Activated T-helper 17 cell treated with anti-CD3 and anti-CD28 coated beads, Interleukin-2, amount 50 U/mL, for 72 hours (primary cell): ENCODE results near the gene CXorf66. TPM values are rescaled to one million over a fixed set of nuclear protein-coding genes. Genes with fewer than 3 reads are reported as not detected.
A peak's percentile ranks its signal among the peaks of the same experiment; 100 is the strongest.
"Not testable (repeated sequence)": the region's sequence is repeated elsewhere in the genome, so short reads cannot be mapped to it uniquely, and the experiment has no call there.

ENCODE experiments used
- ATAC-seq: fragments of 150-1000 bp; cut with Tn5 transposase; replicated peaks from 2 replicates; pipeline ENCODE4 v1.10.0; 2021; ENCODE audit warnings: mild to moderate bottlenecking, moderate library complexity
- H3K27ac Mint-ChIP-seq: one replicate; pipeline ENCODE4 v1.8.0; 2022; ENCODE audit warnings: mixed read lengths
- H3K27me3 Mint-ChIP-seq: one replicate; pipeline ENCODE4 v1.8.0; 2022; ENCODE audit warnings: mixed read lengths
- H3K36me3 Mint-ChIP-seq: one replicate; pipeline ENCODE4 v1.8.0; 2022; ENCODE audit warnings: low read depth, mild to moderate bottlenecking, mixed read lengths
- H3K4me1 Mint-ChIP-seq: one replicate; pipeline ENCODE4 v1.8.0; 2022; ENCODE audit warnings: mixed read lengths
- H3K4me3 Mint-ChIP-seq: one replicate; pipeline ENCODE4 v1.8.0; 2022; ENCODE audit warnings: mild to moderate bottlenecking, mixed read lengths
- H3K9me3 Mint-ChIP-seq: one replicate; pipeline ENCODE4 v1.8.0; 2022; ENCODE audit warnings: mixed read lengths
- total RNA-seq, 2 donors: library from RNA; stranded (reverse); gene quantifications; one replicate each; pipeline ENCODE4 v1.2.3, GENCODE V29; 2022

The CXorf66 gene
- total RNA-seq, 2 donors from 2014 or later = not detected

GRCh38 chrX:139932901-139933796 is 32.2 kb downstream of the CXorf66 start, which contains the start of gene ATP11C:
ATP11C (minus strand) TSS chrX:139933053; CDS start chrX:139932042, 1,011 bp downstream.
- no peaks in the 10 kb centered on the region for H3K9me3 Mint-ChIP-seq
- peak; percentile 88 for ATAC-seq
- no peaks in the 10 kb centered on the region for H3K27me3 Mint-ChIP-seq
- peak within 1 kb of the TSS; percentile 43 for H3K27ac Mint-ChIP-seq
- peak within 1 kb of the TSS; percentile 82 for H3K4me3 Mint-ChIP-seq
- H3K36me3 Mint-ChIP-seq = no peaks in the 10 kb centered on the region
- H3K4me1 Mint-ChIP-seq = peaks cover 7% of the 10 kb centered on the region

- H3K4me1 Mint-ChIP-seq = peaks cover 7% of the 10 kb centered on the region
- H3K27ac Mint-ChIP-seq = peak overlapping the region; percentile 43
- H3K27me3 Mint-ChIP-seq = no peaks in the 10 kb centered on the region
- no peaks in the 10 kb centered on the region for H3K36me3 Mint-ChIP-seq
- peak; percentile 41 for ATAC-seq
- H3K9me3 Mint-ChIP-seq = no peaks in the 10 kb centered on the region
- H3K4me3 Mint-ChIP-seq = peak overlapping the region; percentile 82
Measured at GRCh38 chrX:139932073-139932900, 33.0 kb downstream of the CXorf66 start.

- no peak for ATAC-seq
- Mint-ChIP-seq H3K4me1 (peaks cover 7% of the 10 kb centered on the region), H3K36me3 (no peaks in the 10 kb centered on the region), H3K4me3 (peak overlapping the region; percentile 73), H3K27me3 (no peaks in the 10 kb centered on the region), H3K27ac (no peak overlapping the region), H3K9me3 (no peaks in the 10 kb centered on the region)
Measured at GRCh38 chrX:139931646-139932072, 33.7 kb downstream of the CXorf66 start.

GRCh38 chrX:139930916-139931645 is 34.2 kb downstream of the CXorf66 start:
- ATAC-seq = no peak

GRCh38 chrX:139930401-139930800 is 34.9 kb downstream of the CXorf66 start:
- Mint-ChIP-seq H3K9me3 (no peaks in the 10 kb centered on the region), H3K36me3 (no peaks in the 10 kb centered on the region), H3K27me3 (no peaks in the 10 kb centered on the region), H3K4me3 (peak overlapping the region; percentile 73), H3K4me1 (peaks cover 13% of the 10 kb centered on the region), H3K27ac (no peak overlapping the region)
- ATAC-seq = peak; percentile 15

More at GRCh38 chrX:139930916-139931645, 34.2 kb downstream of the CXorf66 start:
- peaks cover 7% of the 10 kb centered on the region for H3K4me1 Mint-ChIP-seq
- no peak overlapping the region for H3K27ac Mint-ChIP-seq
- no peaks in the 10 kb centered on the region for H3K27me3 Mint-ChIP-seq
- H3K4me3 Mint-ChIP-seq = peak overlapping the region; percentile 73
- H3K36me3 Mint-ChIP-seq = no peaks in the 10 kb centered on the region
- no peaks in the 10 kb centered on the region for H3K9me3 Mint-ChIP-seq

- ATAC-seq = no peak
- H3K27me3 Mint-ChIP-seq = no peaks in the 10 kb centered on the region
- H3K9me3 Mint-ChIP-seq = no peaks in the 10 kb centered on the region
- H3K27ac Mint-ChIP-seq = no peak overlapping the region
- no peaks in the 10 kb centered on the region for H3K36me3 Mint-ChIP-seq
- H3K4me3 Mint-ChIP-seq = peak overlapping the region; percentile 73
- peaks cover 14% of the 10 kb centered on the region for H3K4me1 Mint-ChIP-seq
Measured at GRCh38 chrX:139929876-139930275, 35.4 kb downstream of the CXorf66 start.

- Mint-ChIP-seq H3K36me3 (peaks cover 5% of the 10 kb centered on the region), H3K4me1 (peaks cover 15% of the 10 kb centered on the region), H3K9me3 (no peaks in the 10 kb centered on the region), H3K4me3 (no peak overlapping the region), H3K27me3 (no peaks in the 10 kb centered on the region), H3K27ac (no peak overlapping the region)
- no peak for ATAC-seq
Measured at GRCh38 chrX:139924696-139925095, 40.6 kb downstream of the CXorf66 start.

- peaks cover 15% of the 10 kb centered on the region for H3K4me1 Mint-ChIP-seq
- ATAC-seq = peak; percentile 35
Measured at GRCh38 chrX:139924069-139924695, 41.1 kb downstream of the CXorf66 start.

GRCh38 chrX:139921142-139921541 is 44.2 kb downstream of the CXorf66 start:
- Mint-ChIP-seq H3K4me3 (peak overlapping the region; percentile 1), H3K4me1 (peaks cover 15% of the 10 kb centered on the region), H3K27ac (peak overlapping the region; percentile 12)
- not testable (repeated sequence) for H3K27me3 Mint-ChIP-seq, ATAC-seq, H3K36me3 Mint-ChIP-seq, H3K9me3 Mint-ChIP-seq

More at GRCh38 chrX:139924069-139924695, 41.1 kb downstream of the CXorf66 start:
- no peak overlapping the region for H3K4me3 Mint-ChIP-seq
- peaks cover 5% of the 10 kb centered on the region for H3K36me3 Mint-ChIP-seq
- no peaks in the 10 kb centered on the region for H3K27me3 Mint-ChIP-seq
- no peak overlapping the region for H3K27ac Mint-ChIP-seq
- no peaks in the 10 kb centered on the region for H3K9me3 Mint-ChIP-seq

- ATAC-seq = no peak
- Mint-ChIP-seq H3K27me3 (no peaks in the 10 kb centered on the region), H3K9me3 (no peaks in the 10 kb centered on the region), H3K4me1 (peaks cover 9% of the 10 kb centered on the region), H3K27ac (peak overlapping the region; percentile 12), H3K36me3 (peaks cover 5% of the 10 kb centered on the region), H3K4me3 (peak overlapping the region; percentile 1)
Measured at GRCh38 chrX:139920316-139920715, 45.0 kb downstream of the CXorf66 start.

GRCh38 chrX:139914421-139914820 is 50.9 kb downstream of the CXorf66 start:
- Mint-ChIP-seq H3K27ac (no peak overlapping the region), H3K9me3 (no peaks in the 10 kb centered on the region), H3K36me3 (no peaks in the 10 kb centered on the region), H3K4me3 (no peak overlapping the region), H3K27me3 (no peaks in the 10 kb centered on the region), H3K4me1 (peaks cover 7% of the 10 kb centered on the region)
- no peak for ATAC-seq

GRCh38 chrX:139909712-139910111 is 55.6 kb downstream of the CXorf66 start:
- peak overlapping the region; percentile 66 for H3K27ac Mint-ChIP-seq

GRCh38 chrX:139907078-139907477 is 58.2 kb downstream of the CXorf66 start:
- no peak for ATAC-seq
- Mint-ChIP-seq H3K4me1 (peaks cover 17% of the 10 kb centered on the region), H3K27ac (peak overlapping the region; percentile 29), H3K4me3 (no peak overlapping the region), H3K9me3 (no peaks in the 10 kb centered on the region), H3K36me3 (no peaks in the 10 kb centered on the region), H3K27me3 (no peaks in the 10 kb centered on the region)

More at GRCh38 chrX:139909712-139910111, 55.6 kb downstream of the CXorf66 start:
- Mint-ChIP-seq H3K27me3 (no peaks in the 10 kb centered on the region), H3K9me3 (no peaks in the 10 kb centered on the region), H3K4me1 (peaks cover 15% of the 10 kb centered on the region), H3K36me3 (no peaks in the 10 kb centered on the region), H3K4me3 (peak overlapping the region; percentile 48)
- peak; percentile 84 for ATAC-seq
